Measurements from ENCODE around the gene GAS2L1.

GRCh38 chr22:29270475-29271271, 35.8 kb upstream of the GAS2L1 start:
- TF ChIP-seq CTCF (IDR thresholded peaks at IDR 0.05) (no peak), REST (IDR thresholded peaks at IDR 0.05; ENCODE audit: insufficient read depth in 1 of 2, low read depth in 2 of 2, low read length in 1 of 2) (no peak), POLR2AphosphoS5 (IDR thresholded peaks at IDR 0.05; ENCODE audit: low read depth, low read length) (no peak), SIN3A (IDR thresholded peaks at IDR 0.05; ENCODE audit: borderline replicate concordance, insufficient read depth, low read depth, low read length) (no peak), TCF7L2 (IDR thresholded peaks at IDR 0.05; ENCODE audit: low read depth, low read length) (no peak)
